DMS53 (cell line): ENCODE data around the gene PEMT.

Experiments used
- DNase-seq: peaks from one replicate; lab custom pipeline; 2025; lab: John Stamatoyannopoulos, UW

Gene PEMT

GRCh38 chr17:17553217-17554195, 38.0 kb downstream of the PEMT start:
- no peak for DNase-seq

- DNase-seq, result no peak
Observed at GRCh38 chr17:17552351-17553216, 38.9 kb downstream of the PEMT start.

GRCh38 chr17:17551361-17551760, 40.1 kb downstream of the PEMT start:
- DNase-seq, result no peak

- DNase-seq, result no peak
Observed at GRCh38 chr17:17549732-17550366, 41.7 kb downstream of the PEMT start.

- no peak for DNase-seq
Observed at GRCh38 chr17:17548044-17548443, 43.5 kb downstream of the PEMT start.

- no peak for DNase-seq
Observed at GRCh38 chr17:17547210-17547764, 44.2 kb downstream of the PEMT start.

- no peak for DNase-seq
Observed at GRCh38 chr17:17546399-17547185, 44.9 kb downstream of the PEMT start.

GRCh38 chr17:17545984-17546383, 45.5 kb downstream of the PEMT start:
- DNase-seq, result no peak

- DNase-seq, result no peak
Observed at GRCh38 chr17:17545031-17545820, 46.3 kb downstream of the PEMT start.

GRCh38 chr17:17542906-17543635, 48.4 kb downstream of the PEMT start:
- DNase-seq, result no peak

- no peak for DNase-seq
Observed at GRCh38 chr17:17541640-17542001, 49.9 kb downstream of the PEMT start.

- no peak for DNase-seq
Observed at GRCh38 chr17:17540935-17541639, 50.4 kb downstream of the PEMT start.

GRCh38 chr17:17540278-17540906, 51.1 kb downstream of the PEMT start:
- DNase-seq, result peak; percentile 20

GRCh38 chr17:17539591-17539990, 51.9 kb downstream of the PEMT start:
- DNase-seq, result no peak

- DNase-seq, result peak; percentile 96
Observed at GRCh38 chr17:17538417-17539391, 52.8 kb downstream of the PEMT start.

GRCh38 chr17:17537311-17538099, 54.0 kb downstream of the PEMT start:
- DNase-seq, result peak; percentile 66
